ENCODE data around the gene ESYT1.
"Not testable (repeated sequence)": the region's sequence is repeated elsewhere in the genome, so short reads cannot be mapped to it uniquely, and the experiment has no call there.

The ESYT1 gene

DNA sequence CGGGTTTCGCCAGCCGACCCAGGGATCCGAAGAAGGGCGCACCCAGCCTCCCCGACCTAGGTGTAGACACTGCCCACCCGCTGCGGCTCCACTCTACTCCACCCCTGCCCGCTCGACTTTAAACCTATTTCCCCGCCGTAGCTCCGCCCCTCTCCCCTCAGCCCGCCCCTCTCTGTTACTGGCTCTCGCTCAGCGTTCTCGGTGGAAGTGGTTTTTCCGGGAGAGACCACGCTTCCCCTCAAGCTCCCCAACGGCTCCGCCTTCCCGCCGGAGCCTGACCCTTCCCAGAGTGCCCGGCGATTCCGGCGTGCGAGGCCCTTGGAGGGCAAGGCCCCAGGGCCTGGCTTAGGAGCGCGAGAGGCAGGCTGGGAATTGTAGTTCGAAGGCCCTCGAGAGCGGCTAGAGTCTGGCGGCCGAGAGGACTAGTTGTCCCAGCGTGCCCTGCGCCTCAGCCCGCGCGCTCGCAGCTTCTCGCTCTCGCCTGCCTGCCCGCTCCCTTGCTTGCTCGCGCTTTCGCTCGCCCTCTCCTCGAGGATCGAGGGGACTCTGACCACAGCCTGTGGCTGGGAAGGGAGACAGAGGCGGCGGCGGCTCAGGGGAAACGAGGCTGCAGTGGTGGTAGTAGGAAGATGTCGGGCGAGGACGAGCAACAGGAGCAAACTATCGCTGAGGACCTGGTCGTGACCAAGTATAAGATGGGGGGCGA, 23.8 kb upstream of the ESYT1 start, which contains the start of gene PA2G4:
PA2G4 (plus strand) TSS at position 451 of the 706 bp plus-strand sequence; CDS start at position 630, 179 bp downstream.
- no peak for FAIRE-seq

- FAIRE-seq: no peak
These were observed 23.1 kb upstream of the ESYT1 start for GRCh38 chr12:56104815-56105608.

GRCh38 chr12:56105609-56105902, 22.5 kb upstream of the ESYT1 start:
- no peak for FAIRE-seq

- no peak for FAIRE-seq
These were observed 20.8 kb upstream of the ESYT1 start for GRCh38 chr12:56107242-56107641.

GRCh38 chr12:56110571-56110970, 17.5 kb upstream of the ESYT1 start:
- no peak for FAIRE-seq

DNA sequence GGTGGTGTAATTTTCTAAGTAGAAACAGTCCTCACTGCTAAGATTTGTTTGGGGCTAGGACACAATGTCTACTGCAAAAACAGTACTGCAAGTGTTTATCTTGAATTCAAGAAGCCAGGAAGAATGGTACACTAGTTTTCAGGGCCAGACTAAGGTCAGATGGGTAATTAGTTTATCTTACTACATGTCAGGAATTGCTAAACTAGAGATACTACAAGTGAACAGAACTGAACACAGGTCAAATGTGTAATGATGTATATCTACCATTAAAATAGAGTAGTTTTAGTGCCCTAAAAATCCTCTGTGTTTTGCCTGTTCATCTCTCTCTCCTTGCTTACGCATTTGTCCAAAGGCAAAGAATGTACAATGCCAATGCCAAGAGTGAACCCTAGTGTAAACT, 14.0 kb upstream of the ESYT1 start:
- FAIRE-seq: no peak

DNA sequence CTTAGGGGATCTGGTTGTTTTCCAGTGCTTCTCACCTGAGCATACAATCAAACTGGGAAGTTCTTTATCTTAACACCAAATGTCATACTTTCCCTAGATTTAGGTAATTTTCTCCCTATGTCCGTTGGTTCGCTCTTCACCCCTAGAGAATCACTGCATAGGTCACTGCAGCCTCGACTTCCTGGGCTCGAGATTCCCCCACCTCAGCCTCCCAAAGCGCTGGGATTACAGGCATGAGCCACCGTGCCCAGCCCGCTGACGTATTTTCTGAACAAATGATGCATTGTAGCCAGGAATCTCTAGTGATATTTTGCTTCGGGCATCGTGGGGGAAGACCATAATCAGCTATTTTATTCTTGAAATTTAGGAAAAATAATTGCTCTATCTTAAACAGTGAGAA, 12.7 kb upstream of the ESYT1 start:
- no peak for FAIRE-seq

- no peak for FAIRE-seq
These were observed 11.6 kb upstream of the ESYT1 start, which contains the start of gene RPL41 for GRCh38 chr12:56116267-56117081. Gene RPL41 (plus strand): TSS chr12:56116633.

DNA sequence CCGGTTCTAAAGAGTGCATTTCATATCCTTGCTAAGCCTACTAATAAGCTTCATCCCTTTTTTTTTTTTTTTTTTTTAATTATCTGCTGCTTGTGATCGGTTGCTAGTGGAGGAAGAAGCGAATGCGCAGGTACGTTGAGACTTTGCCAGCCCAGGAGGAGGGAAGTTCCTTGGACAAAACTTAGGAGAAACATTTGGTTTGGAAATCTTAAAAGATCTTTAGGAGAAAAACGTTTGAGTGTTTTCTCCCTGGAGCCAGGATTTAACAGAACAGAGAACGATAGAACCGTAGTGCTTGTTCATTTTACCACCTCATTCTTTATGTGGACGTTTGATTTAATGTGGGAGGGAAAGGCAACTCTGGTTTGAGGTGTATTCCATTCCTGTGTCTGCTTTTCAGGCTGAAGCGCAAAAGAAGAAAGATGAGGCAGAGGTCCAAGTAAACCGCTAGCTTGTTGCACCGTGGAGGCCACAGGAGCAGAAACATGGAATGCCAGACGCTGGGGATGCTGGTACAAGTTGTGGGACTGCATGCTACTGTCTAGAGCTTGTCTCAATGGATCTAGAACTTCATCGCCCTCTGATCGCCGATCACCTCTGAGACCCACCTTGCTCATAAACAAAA, 10.9 kb upstream of the ESYT1 start:
- FAIRE-seq: not testable (repeated sequence)

GRCh38 chr12:56117778-56118687, 10.0 kb upstream of the ESYT1 start, which contains the start of gene ZC3H10:
Gene ZC3H10 (plus strand): TSS chr12:56118266. CDS start chr12:56120563, 2,297 bp downstream.
- FAIRE-seq: no peak

DNA sequence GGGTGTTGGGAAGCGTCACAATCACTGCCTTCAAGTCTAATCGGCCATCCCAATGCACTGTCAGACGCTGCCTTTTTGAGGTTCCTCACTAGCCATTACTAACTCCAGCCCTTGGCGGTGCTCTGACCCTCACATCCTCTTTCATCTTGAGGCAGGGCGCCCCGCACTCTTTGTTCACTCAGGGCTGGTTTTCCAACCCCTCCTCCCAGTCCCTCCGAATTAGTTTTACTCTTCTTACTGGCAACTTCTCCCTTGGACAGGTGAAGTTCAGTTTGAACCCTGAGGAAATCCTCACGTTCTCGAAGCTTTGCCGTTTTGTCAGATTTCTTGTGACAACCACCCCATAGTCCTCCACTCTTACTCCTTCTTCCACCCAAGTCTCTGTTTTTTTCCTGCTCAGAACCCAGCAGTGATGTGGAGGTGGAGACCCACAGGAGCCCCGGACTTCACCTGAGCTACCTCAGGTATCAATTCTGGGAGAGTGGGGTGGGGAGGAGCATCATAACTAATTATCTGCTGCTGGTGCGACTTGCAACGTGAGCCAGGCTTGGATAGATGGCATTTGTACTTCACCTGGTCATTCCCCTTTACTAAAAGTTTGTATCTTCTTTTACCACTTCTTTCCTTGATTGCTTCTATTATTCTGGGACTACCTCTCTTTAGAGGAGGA, 9.2 kb upstream of the ESYT1 start:
- FAIRE-seq: no peak

DNA sequence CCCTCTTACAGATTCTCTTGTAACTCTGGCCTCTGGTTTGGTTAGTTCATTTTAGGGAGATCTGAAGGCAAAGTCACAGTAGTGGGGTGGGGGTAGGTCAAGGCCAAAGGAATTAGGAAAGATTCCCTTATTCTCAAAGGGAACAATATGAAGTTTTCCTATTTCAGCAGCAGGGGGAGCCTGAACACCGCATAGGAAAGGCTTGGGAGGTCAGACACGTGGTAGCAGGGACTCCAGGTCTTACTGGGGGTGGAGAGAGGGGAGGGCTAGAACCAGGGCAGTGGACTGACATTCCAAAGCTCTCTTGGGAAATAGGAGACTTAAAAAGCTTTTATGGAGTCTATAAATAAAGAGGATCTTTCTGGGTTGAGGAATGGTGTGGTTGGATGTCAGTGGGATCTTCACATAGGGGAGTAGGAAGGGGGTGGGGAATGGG, 8.7 kb upstream of the ESYT1 start:
- no peak for FAIRE-seq

DNA sequence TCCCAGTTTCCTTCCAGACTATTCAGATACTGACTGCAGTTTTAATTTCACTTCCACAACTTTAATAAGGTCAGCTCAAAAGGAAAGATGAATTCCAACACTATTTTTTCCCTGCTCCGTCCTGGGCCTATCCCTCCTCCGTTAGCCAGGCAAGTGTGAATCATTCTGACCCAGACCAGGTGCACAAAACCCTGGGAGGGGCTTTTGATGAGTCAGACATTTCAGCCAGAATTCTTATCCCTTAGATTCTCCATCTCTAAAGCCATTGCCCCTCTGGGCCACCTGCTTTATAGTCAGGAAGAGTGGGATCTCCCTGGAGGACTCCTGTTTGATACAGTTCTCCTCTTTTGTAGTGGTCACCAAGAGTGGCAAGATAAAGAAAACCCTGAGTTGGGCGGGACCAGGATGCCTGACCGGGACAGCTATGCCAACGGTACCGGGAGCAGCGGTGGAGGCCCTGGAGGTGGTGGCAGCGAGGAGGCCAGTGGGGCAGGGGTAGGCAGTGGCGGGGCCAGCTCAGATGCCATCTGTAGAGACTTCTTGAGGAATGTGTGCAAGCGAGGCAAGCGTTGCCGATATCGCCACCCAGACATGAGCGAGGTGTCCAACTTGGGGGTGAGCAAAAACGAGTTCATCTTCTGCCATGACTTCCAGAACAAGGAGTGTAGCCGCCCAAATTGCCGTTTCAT, 7.8 kb upstream of the ESYT1 start:
- no peak for FAIRE-seq

DNA sequence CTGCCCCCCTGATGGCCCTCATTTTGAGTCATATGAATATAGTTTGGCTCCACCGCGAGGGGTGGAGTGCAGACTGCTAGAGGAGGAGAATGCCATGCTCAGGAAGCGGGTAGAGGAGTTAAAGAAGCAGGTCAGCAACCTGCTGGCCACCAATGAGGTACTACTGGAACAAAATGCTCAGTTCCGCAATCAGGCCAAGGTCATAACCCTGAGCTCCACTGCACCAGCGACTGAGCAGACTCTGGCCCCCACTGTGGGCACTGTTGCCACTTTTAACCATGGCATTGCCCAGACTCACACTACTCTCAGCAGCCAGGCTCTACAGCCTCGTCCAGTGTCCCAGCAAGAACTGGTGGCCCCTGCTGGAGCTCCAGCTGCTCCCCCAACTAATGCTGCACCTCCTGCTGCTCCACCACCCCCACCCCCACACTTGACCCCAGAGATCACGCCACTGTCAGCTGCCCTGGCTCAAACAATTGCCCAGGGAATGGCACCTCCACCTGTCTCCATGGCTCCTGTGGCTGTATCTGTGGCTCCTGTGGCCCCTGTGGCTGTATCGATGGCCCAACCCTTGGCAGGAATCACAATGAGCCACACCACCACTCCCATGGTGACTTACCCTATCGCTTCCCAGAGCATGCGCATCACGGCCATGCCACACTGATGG, 6.7 kb upstream of the ESYT1 start:
- no peak for FAIRE-seq

DNA sequence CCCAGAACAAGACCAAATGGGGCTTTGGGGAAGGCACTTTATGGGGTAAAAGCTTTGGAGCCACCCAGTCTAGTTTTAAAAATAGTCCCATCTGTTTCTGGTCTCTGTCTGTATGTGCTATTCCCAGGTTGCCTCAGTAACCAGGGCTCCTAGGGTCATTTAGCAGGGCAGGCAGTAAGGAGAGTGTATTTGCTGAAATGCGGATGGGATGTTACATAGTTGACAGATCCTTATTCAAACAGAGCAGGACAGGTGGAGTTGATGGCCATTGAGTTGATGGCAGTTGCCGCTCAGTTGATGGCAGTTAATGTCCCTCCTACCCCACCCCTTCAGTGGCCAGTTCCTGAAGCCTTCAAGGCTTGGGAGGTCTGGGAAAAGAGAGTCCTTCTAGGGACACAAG, 5.4 kb upstream of the ESYT1 start:
- no peak for FAIRE-seq

GRCh38 chr12:56124133-56124532, 3.9 kb upstream of the ESYT1 start:
- no peak for FAIRE-seq

DNA sequence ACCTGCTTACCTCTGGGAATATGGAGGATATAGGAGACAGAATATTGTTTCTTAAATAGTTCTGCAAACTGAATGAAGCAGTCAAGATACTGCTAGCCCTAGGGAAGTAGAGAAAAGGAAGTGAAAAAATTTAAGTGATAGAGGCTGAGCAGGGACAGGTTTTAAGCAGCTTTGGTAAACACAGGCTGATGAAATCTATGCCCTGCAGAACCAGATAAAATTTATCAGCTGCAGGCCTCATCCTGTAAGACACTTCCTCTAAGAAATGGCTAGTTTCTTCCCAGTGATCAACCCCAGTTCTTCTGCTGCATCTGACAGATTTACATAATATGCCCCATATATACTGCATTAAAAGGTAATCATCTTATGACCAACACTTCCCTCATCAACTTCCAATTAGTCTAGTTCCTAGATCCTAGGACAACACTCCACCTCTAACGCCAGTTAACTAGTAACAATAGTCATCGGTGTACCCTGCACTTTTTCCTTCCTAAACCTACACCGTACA, 1.3 kb upstream of the ESYT1 start:
- FAIRE-seq: no peak

DNA sequence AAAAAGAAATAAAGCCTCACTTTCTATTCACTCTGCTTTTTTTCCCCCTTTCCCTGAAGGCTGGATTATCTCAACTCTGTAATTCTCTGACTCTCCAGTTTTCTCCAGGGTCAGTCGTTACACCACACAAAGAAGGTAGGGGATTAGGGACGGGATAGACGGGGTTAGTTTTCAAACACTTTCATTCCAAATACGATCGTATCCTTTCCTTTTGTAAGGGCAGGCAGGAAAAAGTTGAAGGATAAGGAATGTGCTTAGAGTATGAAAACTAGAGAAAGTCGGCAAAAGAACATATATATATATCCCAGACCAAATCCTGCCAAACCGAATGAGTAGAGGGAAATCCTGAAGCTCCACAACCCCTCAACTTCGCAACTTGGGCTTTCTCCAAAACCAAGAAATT, 581 bp upstream of the ESYT1 start:
- FAIRE-seq: no peak

GRCh38 chr12:56128670-56129205, 671 bp downstream of the ESYT1 start:
- no peak for FAIRE-seq
